ENCODE results near the gene IGF2BP3. TPM values are rescaled to one million over a fixed set of nuclear protein-coding genes. Genes with fewer than 3 reads are reported as not detected.
A peak's percentile ranks its signal among the peaks of the same experiment; 100 is the strongest.
"Not testable (repeated sequence)": the region's sequence is repeated elsewhere in the genome, so short reads cannot be mapped to it uniquely, and the experiment has no call there.

Gene IGF2BP3
- total RNA-seq (not detected), polyA plus RNA-seq (under 1 TPM in 2 of 3 donors, not detected in 1; 0.09 to 0.64 TPM), total RNA-seq (0 to 1.0 (median 0.14) reads per million in 6 experiments)

GRCh38 chr7:23470330-23471105 is at the start of gene IGF2BP3:
Gene IGF2BP3, minus strand, starts transcription at chr7:23470491. Its CDS starts 381 bp downstream, at chr7:23470110.
- Mint-ChIP-seq H3K4me3 (peak within 1 kb of the TSS; percentile 64 to 87 (median 84)), H3K4me1 (peaks cover 24 to 51% (median 45%) of the 10 kb centered on the region in 4 donors), H3K27me3 (peaks cover 44 to 78% (median 63%) of the 10 kb centered on the region in 5 donors), H3K36me3 (peaks cover 0 to 12% (median 10%) of the 10 kb centered on the region in 3 donors), H3K9me3 (peaks cover 0 to 18% (median 7%) of the 10 kb centered on the region in 9 donors), H3K27ac (peak within 1 kb of the TSS in 6 of 10 donors; percentile 32 to 71 (median 48))
- DNase-seq (peak in 2 of 10 donors; percentile 27 to 41), ATAC-seq (no peak)
- POLR2A ChIA-PET: no interaction called here

DNA sequence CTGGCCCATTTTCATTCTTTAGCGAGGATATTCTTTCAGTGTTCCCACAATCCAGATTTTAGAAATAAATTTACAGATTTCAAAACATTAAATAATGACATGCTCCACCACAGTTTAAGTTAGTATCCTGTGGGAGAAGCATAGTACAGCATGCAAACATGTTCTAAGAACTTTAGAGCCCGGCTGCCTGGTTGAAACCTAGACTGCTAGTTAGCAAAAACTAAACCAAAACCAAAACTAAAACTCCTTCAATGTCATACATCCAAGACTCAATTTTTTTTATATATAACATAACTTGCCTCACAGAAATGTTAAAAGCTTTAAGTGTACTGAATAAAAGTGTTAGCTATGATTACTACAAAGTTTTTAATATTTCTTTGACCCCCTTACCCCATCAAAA is 44.5 kb upstream of the IGF2BP3 start:
- DNase-seq: no peak
- Mint-ChIP-seq H3K27me3 (no peaks in the 10 kb centered on the region), H3K9me3 (peaks cover 0 to 2% (median 0%) of the 10 kb centered on the region in 9 donors), H3K27ac (peak overlapping the region in 3 of 10 donors; percentile 15 to 79 (median 71)), H3K4me1 (peaks cover 7 to 18% (median 12%) of the 10 kb centered on the region in 4 donors), H3K4me3 (no peak overlapping the region), H3K36me3 (peaks cover 13 to 98% (median 51%) of the 10 kb centered on the region in 3 donors)
- POLR2A ChIA-PET: no interaction called here
- ATAC-seq: peak in 1 of 2 donors; percentile 32

DNA sequence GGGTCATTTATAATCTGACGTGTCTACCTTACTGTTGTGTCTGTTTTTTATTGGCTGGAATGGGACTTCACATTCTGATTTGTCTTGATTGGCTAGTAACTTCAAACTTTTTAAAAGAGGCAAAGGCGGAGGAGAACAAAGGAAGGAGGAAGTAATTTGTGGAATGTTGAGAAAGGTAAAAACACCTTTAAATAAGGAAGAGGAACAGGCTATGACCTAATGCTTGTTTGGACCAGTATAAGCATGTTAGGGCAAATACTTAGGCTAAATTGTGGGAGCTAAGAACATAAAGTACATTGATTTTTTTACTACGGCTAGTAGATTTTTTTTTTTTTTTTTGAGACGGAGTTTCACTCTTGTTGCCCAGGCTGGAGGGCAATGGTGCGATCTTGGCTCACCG is 43.5 kb upstream of the IGF2BP3 start:
- DNase-seq, H3K4me3 Mint-ChIP-seq, POLR2A ChIA-PET, H3K9me3 Mint-ChIP-seq, ATAC-seq, H3K27me3 Mint-ChIP-seq: not testable (repeated sequence)
- Mint-ChIP-seq H3K36me3 (peaks cover 13 to 98% (median 55%) of the 10 kb centered on the region in 3 donors), H3K4me1 (peaks cover 8 to 16% (median 10%) of the 10 kb centered on the region in 4 donors), H3K27ac (peak overlapping the region in 5 of 10 donors; percentile 12 to 50 (median 24))

- no peak overlapping the region for H3K27ac Mint-ChIP-seq
- H3K36me3 Mint-ChIP-seq: peaks cover 0 to 3% (median 0%) of the 10 kb centered on the region in 3 donors
- H3K27me3 Mint-ChIP-seq: no peaks in the 10 kb centered on the region
- POLR2A ChIA-PET: no interaction called here
- DNase-seq: no peak
- no peak overlapping the region for H3K4me3 Mint-ChIP-seq
- no peak for ATAC-seq
- H3K9me3 Mint-ChIP-seq: no peaks in the 10 kb centered on the region
- H3K4me1 Mint-ChIP-seq: peaks cover 0 to 11% (median 7%) of the 10 kb centered on the region in 4 donors
Measured at GRCh38 chr7:23494009-23494408, 23.7 kb upstream of the IGF2BP3 start.

DNA sequence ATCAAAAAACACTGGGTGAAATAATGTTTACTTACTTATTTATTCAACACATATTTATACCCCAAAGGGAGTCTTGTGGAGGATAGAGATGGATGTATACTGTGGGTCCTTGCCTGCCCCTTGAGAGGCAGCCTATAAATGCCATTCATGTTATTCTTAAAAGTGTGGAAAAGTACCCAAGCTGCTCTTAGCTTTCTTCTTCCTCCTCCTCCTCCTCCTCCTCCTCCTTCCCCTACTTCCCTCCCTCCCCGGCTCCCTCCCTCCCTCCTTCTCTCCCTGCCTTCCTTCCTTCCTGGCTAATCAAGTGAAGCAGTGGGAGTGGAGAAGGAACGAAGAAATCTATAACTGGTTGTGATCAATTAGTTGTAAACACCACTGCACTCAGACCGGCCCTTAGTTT is 21.2 kb upstream of the IGF2BP3 start:
- DNase-seq: no peak
- peak overlapping the region; percentile 77 to 90 (median 85) for H3K4me3 Mint-ChIP-seq
- no peaks in the 10 kb centered on the region for H3K9me3 Mint-ChIP-seq
- no peaks in the 10 kb centered on the region for H3K36me3 Mint-ChIP-seq
- H3K4me1 Mint-ChIP-seq: peaks cover 0 to 11% (median 7%) of the 10 kb centered on the region in 4 donors
- ATAC-seq: no peak
- H3K27ac Mint-ChIP-seq: peak overlapping the region in 1 of 10 donors; percentile 51
- H3K27me3 Mint-ChIP-seq: no peaks in the 10 kb centered on the region
- POLR2A ChIA-PET: interaction anchor here (1.4 kb wide), 1 partner anchor 39 kb away, joined by 5 read pairs; no protein-coding TSS in a partner anchor

- POLR2A ChIA-PET: interaction anchor here (0.6 to 1.4 kb wide), 3 partner anchors 11 to 385 kb away, joined by 5 to 9 read pairs (median 5); partner anchors contain the start of gene KLHL7
- Mint-ChIP-seq H3K4me1 (peaks cover 0 to 11% (median 7%) of the 10 kb centered on the region in 4 donors), H3K27ac (peak overlapping the region; percentile 59 to 92 (median 86)), H3K9me3 (no peaks in the 10 kb centered on the region), H3K4me3 (peak overlapping the region; percentile 77 to 90 (median 85)), H3K27me3 (no peaks in the 10 kb centered on the region), H3K36me3 (no peaks in the 10 kb centered on the region)
- ATAC-seq (peak; percentile 85 to 96), DNase-seq (peak; percentile 43 to 76 (median 59))
Measured at GRCh38 chr7:23490357-23491135, 20.3 kb upstream of the IGF2BP3 start.

GRCh38 chr7:23488714-23489113 is 18.4 kb upstream of the IGF2BP3 start:
- H3K27me3 Mint-ChIP-seq, DNase-seq, H3K36me3 Mint-ChIP-seq, H3K4me3 Mint-ChIP-seq, H3K9me3 Mint-ChIP-seq, ATAC-seq, H3K27ac Mint-ChIP-seq: not testable (repeated sequence)
- POLR2A ChIA-PET: interaction anchor here (0.7 kb wide), 1 partner anchor 44 kb away, joined by 3 read pairs; no protein-coding TSS in a partner anchor
- H3K4me1 Mint-ChIP-seq: peaks cover 0 to 11% (median 7%) of the 10 kb centered on the region in 4 donors

GRCh38 chr7:23487670-23488069 is 17.4 kb upstream of the IGF2BP3 start:
- Mint-ChIP-seq H3K9me3 (no peaks in the 10 kb centered on the region), H3K36me3 (no peaks in the 10 kb centered on the region), H3K4me3 (no peak overlapping the region), H3K27ac (no peak overlapping the region), H3K4me1 (peaks cover 0 to 11% (median 7%) of the 10 kb centered on the region in 4 donors), H3K27me3 (peaks cover 0 to 6% (median 0%) of the 10 kb centered on the region in 5 donors)
- POLR2A ChIA-PET: no interaction called here
- DNase-seq (no peak), ATAC-seq (no peak)

GRCh38 chr7:23486002-23486773 is 15.9 kb upstream of the IGF2BP3 start:
- DNase-seq (no peak), ATAC-seq (no peak)
- no peaks in the 10 kb centered on the region for H3K36me3 Mint-ChIP-seq
- H3K27ac Mint-ChIP-seq: no peak overlapping the region
- POLR2A ChIA-PET: interaction anchor here (0.6 to 0.7 kb wide), 2 partner anchors 15 to 17 kb away, joined by 4 to 6 read pairs; no protein-coding TSS in a partner anchor
- no peaks in the 10 kb centered on the region for H3K9me3 Mint-ChIP-seq
- H3K27me3 Mint-ChIP-seq: peaks cover 0 to 21% (median 9%) of the 10 kb centered on the region in 5 donors
- peaks cover 0 to 9% (median 7%) of the 10 kb centered on the region in 4 donors for H3K4me1 Mint-ChIP-seq
- no peak overlapping the region for H3K4me3 Mint-ChIP-seq

DNA sequence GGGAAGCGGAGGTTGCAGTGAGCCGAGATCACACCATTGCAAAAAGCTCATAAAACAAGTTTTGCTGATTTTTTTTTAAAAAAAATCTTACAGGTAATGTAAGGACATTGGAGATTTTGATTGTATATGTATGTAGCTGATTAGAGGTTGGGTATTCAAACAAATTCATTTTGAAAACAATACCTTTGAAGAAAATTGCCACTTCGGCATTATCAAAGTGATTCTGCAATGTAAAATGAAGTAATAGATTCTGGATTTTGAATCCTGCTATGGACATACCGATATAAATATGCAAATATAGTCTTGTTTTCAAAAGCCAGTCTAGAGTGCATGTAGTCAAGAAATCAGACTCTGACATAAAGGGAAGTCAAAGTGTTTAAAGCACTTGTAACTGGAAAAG is 12.4 kb upstream of the IGF2BP3 start:
- POLR2A ChIA-PET: no interaction called here
- DNase-seq (no peak), ATAC-seq (no peak)
- Mint-ChIP-seq H3K4me3 (no peak overlapping the region), H3K9me3 (no peaks in the 10 kb centered on the region), H3K36me3 (peaks cover 0 to 2% (median 0%) of the 10 kb centered on the region in 3 donors), H3K27me3 (peaks cover 4 to 42% (median 23%) of the 10 kb centered on the region in 5 donors), H3K27ac (no peak overlapping the region), H3K4me1 (no peaks in the 10 kb centered on the region)

DNA sequence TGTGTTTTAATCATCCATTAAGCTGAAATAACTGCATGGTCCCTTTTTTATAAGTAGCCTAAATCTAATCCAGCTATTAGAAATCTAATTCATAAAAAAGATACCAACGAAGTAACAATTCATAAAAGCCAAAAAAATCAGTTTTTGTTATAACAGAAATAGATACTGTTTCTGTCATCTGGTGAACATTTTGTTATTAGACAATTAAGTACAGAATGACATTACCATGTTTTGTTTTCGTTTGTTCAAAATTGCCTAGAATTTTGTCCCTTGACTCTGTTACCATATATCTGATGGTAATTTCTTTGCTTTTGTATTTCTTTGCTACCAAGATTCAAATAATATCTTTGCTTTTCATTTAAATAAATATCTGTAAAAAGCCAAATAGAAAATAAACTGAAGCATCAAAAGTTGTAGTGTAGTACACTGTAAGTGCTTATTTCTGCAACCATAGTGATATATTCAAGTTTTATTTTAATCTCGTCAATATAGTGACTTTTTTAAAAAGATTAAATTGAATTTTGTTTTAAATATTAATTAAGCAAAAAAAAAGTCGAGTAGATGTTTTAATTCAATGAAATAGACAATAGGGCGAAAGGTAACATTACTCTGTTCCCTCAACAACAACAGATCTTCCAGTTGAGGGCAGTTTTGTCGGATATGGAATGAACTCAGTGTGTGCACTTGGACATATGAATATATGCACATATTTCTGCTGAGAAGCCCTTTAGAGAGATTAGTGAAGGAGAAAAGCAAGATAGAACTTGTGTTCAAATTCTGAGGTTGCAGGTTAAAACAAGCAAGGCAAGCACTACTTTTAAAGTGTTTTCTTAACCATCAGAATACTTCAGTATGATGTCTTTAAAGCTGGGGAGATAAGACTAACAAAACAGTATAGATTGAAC is 7.9 kb upstream of the IGF2BP3 start:
- peaks cover 20 to 74% (median 48%) of the 10 kb centered on the region in 5 donors for H3K27me3 Mint-ChIP-seq
- POLR2A ChIA-PET: no interaction called here
- no peak overlapping the region for H3K27ac Mint-ChIP-seq

More for the DNA sequence above, 7.9 kb upstream of the IGF2BP3 start:
- no peak for DNase-seq
- Mint-ChIP-seq H3K9me3 (peaks cover 0 to 11% (median 3%) of the 10 kb centered on the region in 9 donors), H3K4me1 (peaks cover 4 to 13% (median 8%) of the 10 kb centered on the region in 4 donors), H3K36me3 (peaks cover 2 to 14% (median 3%) of the 10 kb centered on the region in 3 donors), H3K4me3 (no peak overlapping the region)
- ATAC-seq: no peak

All from naive thymus-derived CD8-positive, alpha-beta T cell (primary cell).